ENCODE data around the gene PPP1R3G. TPM values are rescaled to one million over a fixed set of nuclear protein-coding genes. Genes with fewer than 3 reads are reported as not detected.

Gene PPP1R3G
- total and polyA plus RNA-seq, 2 of the 13 experiments (the other 11 are each of a cell fraction or from before 2014, with no cell fraction given) = 1.2 to 1.3 TPM

- no peak for TF ChIP-seq CENPT (CRISPR knock-in tag; IDR thresholded peaks at IDR 0.05; ENCODE audit: low read depth)
- no peak for TF ChIP-seq DR1 (CRISPR knock-in tag; IDR thresholded peaks at IDR 0.05)
- peak; percentile 11; the same call in 1 of the 2 replicates for TF ChIP-seq FOXP1 (IDR thresholded peaks at IDR 0.05)
- TF ChIP-seq FOXP1 (CRISPR knock-in tag; IDR thresholded peaks at IDR 0.05) = peak; percentile 81
- TF ChIP-seq SALL1 (CRISPR knock-in tag; IDR thresholded peaks at IDR 0.05) = peak; percentile 95
- TF ChIP-seq JUNB (CRISPR knock-in tag; IDR thresholded peaks at IDR 0.05; ENCODE audit: borderline replicate concordance) = no peak
- no peak for TF ChIP-seq BHLHE40 (IDR thresholded peaks at IDR 0.05; ENCODE audit: low read length)
- TF ChIP-seq HIC2 (CRISPR knock-in tag; IDR thresholded peaks at IDR 0.05; ENCODE audit: low read depth) = peak; percentile 19; the same call in 1 of the 2 replicates
- peak; percentile 43; the same call in 1 of the 2 replicates for TF ChIP-seq POLR2AphosphoS5 (IDR thresholded peaks at IDR 0.05; ENCODE audit: low read depth, low read length)
- TF ChIP-seq HOMEZ (CRISPR knock-in tag; IDR thresholded peaks at IDR 0.05; ENCODE audit: low read depth) = peak; percentile 94
- no peak for TF ChIP-seq ZNF367 (CRISPR knock-in tag; IDR thresholded peaks at IDR 0.05; ENCODE audit: borderline replicate concordance)
- peak; percentile 92; the same call in 1 of the 2 replicates for TF ChIP-seq ERF (CRISPR knock-in tag; IDR thresholded peaks at IDR 0.05)
- no peak for TF ChIP-seq ZXDC (CRISPR knock-in tag; IDR thresholded peaks at IDR 0.05)
- TF ChIP-seq ZFP41 (CRISPR knock-in tag; IDR thresholded peaks at IDR 0.05; ENCODE audit: borderline replicate concordance) = no peak
- no peak for TF ChIP-seq TRIM22 (IDR thresholded peaks at IDR 0.05)
- TF ChIP-seq ESRRA (CRISPR knock-in tag; IDR thresholded peaks at IDR 0.05; ENCODE audit: low read depth) = peak; percentile 78
- no peak for TF ChIP-seq MTF2 (CRISPR knock-in tag; IDR thresholded peaks at IDR 0.05; ENCODE audit: borderline replicate concordance)
- TF ChIP-seq SNRNP70 (IDR thresholded peaks at IDR 0.05; ENCODE audit: low read depth, low read length) = no peak
- TF ChIP-seq CEBPG (CRISPR knock-in tag; IDR thresholded peaks at IDR 0.05) = peak; percentile 79
- TF ChIP-seq SP4 (CRISPR knock-in tag; IDR thresholded peaks at IDR 0.05) = no peak
- TF ChIP-seq ATF5 (CRISPR knock-in tag; IDR thresholded peaks at IDR 0.05; ENCODE audit: low read depth) = no peak
- no peak for TF ChIP-seq ZC3H13 (CRISPR knock-in tag; IDR thresholded peaks at IDR 0.05)
- no peak for TF ChIP-seq SMYD3 (CRISPR knock-in tag; IDR thresholded peaks at IDR 0.05)
Measured at GRCh38 chr6:5059036-5059896, 25.9 kb upstream of the PPP1R3G start (continued).
